Body of pancreas (tissue), 4 donors: ENCODE measurements around the gene SLC16A12.

Source experiments
- CTCF ChIP-seq, 7 experiments: fragments of 450-650 bp in 4 of 7; fragments of 200-600 bp in 3 of 7; sonication (generic) in 3 of 7; IDR thresholded peaks; one replicate each; pipeline ENCODE4 v1.5.1; 2016 to 2019; ENCODE audit warnings: antibody characterized with exemption in 7 of 7
- POLR2A ChIP-seq, 3 donors: fragments of 450-650 bp; IDR thresholded peaks; one replicate each; pipeline ENCODE4 v1.6.1; 2016; ENCODE audit warnings: antibody characterized with exemption in 3 of 3, mild to moderate bottlenecking in 2 of 3

- no peak for TF ChIP-seq CTCF (IDR thresholded peaks at IDR 0.05)
- TF ChIP-seq POLR2A (IDR thresholded peaks at IDR 0.05), result no peak
Observed at GRCh38 chr10:89503151-89503550, 32.2 kb downstream of the SLC16A12 start.
